ENCODE data around the gene ITPR2.
"Not testable (repeated sequence)": the region's sequence is repeated elsewhere in the genome, so short reads cannot be mapped to it uniquely, and the experiment has no call there.

Gene ITPR2

GRCh38 chr12:26617513-26617912 lies 215.5 kb downstream of the ITPR2 start:
- no peak for DNase-seq

- peak; percentile 11 to 14 for DNase-seq
Measured at GRCh38 chr12:26614011-26614616, 218.9 kb downstream of the ITPR2 start.

GRCh38 chr12:26612203-26612602 lies 220.8 kb downstream of the ITPR2 start:
- DNase-seq: no peak

- DNase-seq: no peak
Measured at GRCh38 chr12:26611598-26611997, 221.4 kb downstream of the ITPR2 start.

GRCh38 chr12:26610774-26611173 lies 222.2 kb downstream of the ITPR2 start:
- DNase-seq: no peak

GRCh38 chr12:26609986-26610385 lies 223.0 kb downstream of the ITPR2 start:
- no peak for DNase-seq

- no peak for DNase-seq
Measured at GRCh38 chr12:26608706-26609105, 224.3 kb downstream of the ITPR2 start.

- DNase-seq: no peak
Measured at GRCh38 chr12:26608273-26608672, 224.7 kb downstream of the ITPR2 start.

- DNase-seq: no peak
Measured at GRCh38 chr12:26606911-26607310, 226.1 kb downstream of the ITPR2 start.

GRCh38 chr12:26604813-26605212 lies 228.2 kb downstream of the ITPR2 start:
- not testable (repeated sequence) for DNase-seq

- no peak for DNase-seq
Measured at GRCh38 chr12:26599096-26599695, 233.8 kb downstream of the ITPR2 start.

GRCh38 chr12:26595806-26596205 lies 237.2 kb downstream of the ITPR2 start:
- DNase-seq: no peak

- no peak for DNase-seq
Measured at GRCh38 chr12:26580619-26581018, 252.4 kb downstream of the ITPR2 start.

- DNase-seq: no peak
Measured at GRCh38 chr12:26576266-26576665, 256.7 kb downstream of the ITPR2 start.

GRCh38 chr12:26573225-26573909 lies 259.6 kb downstream of the ITPR2 start:
- DNase-seq: no peak

- no peak for DNase-seq
Measured at GRCh38 chr12:26572137-26572536, 260.9 kb downstream of the ITPR2 start.

- DNase-seq: no peak
Measured at GRCh38 chr12:26571560-26571959, 261.4 kb downstream of the ITPR2 start.

GRCh38 chr12:26567126-26567525 lies 265.9 kb downstream of the ITPR2 start:
- DNase-seq: no peak

GRCh38 chr12:26566675-26567074 lies 266.3 kb downstream of the ITPR2 start:
- DNase-seq: no peak

- DNase-seq: no peak
Measured at GRCh38 chr12:26566186-26566585, 266.8 kb downstream of the ITPR2 start.

- DNase-seq: no peak
Measured at GRCh38 chr12:26564391-26564790, 268.6 kb downstream of the ITPR2 start.

- DNase-seq: no peak
Measured at GRCh38 chr12:26563552-26563951, 269.4 kb downstream of the ITPR2 start.

GRCh38 chr12:26557326-26557725 lies 275.7 kb downstream of the ITPR2 start:
- no peak for DNase-seq

- no peak for DNase-seq
Measured at GRCh38 chr12:26556916-26557315, 276.1 kb downstream of the ITPR2 start.

All from activated CD4-positive, alpha-beta T cell treated with anti-CD3 and anti-CD28 coated beads, Interleukin-2, amount 50 U/mL, for 48 hours (primary cell).